ENCODE measurements around the gene TMEM131. TPM values are rescaled to one million over a fixed set of nuclear protein-coding genes. Genes with fewer than 3 reads are reported as not detected.
A peak's percentile ranks its signal among the peaks of the same experiment; 100 is the strongest.
"Not testable (repeated sequence)": the region's sequence is repeated elsewhere in the genome, so short reads cannot be mapped to it uniquely, and the experiment has no call there.

TMEM131 gene
- total RNA-seq, 1 donor from 2014 or later: 32.9 TPM

- Histone ChIP-seq H3K27me3 (ENCODE audit: control insufficient read depth in 3 of 3, insufficient read depth in 3 of 3, low read length in 3 of 3) (no peaks in the 10 kb centered on the region), H3K36me3 (ENCODE audit: control insufficient read depth in 3 of 3, insufficient read depth in 3 of 3, low read length in 3 of 3) (peaks cover 0 to 8% (median 0%) of the 10 kb centered on the region in 3 donors), H3K4me1 (ENCODE audit: control insufficient read depth in 3 of 3, insufficient read depth in 3 of 3, low read length in 3 of 3) (peaks cover 0 to 15% (median 3%) of the 10 kb centered on the region in 3 donors), H3K27ac (ENCODE audit: low read depth, low read length) (peak overlapping the region; percentile 18), H3K9me3 (ENCODE audit: control insufficient read depth in 3 of 3, low read length in 3 of 3) (no peaks in the 10 kb centered on the region), H3K9ac (ENCODE audit: low read depth in 1 of 3, low read length in 3 of 3) (no peak overlapping the region), H3K4me3 (ENCODE audit: low read length in 3 of 3) (no peak overlapping the region)
Measured at GRCh38 chr2:97906307-97906706, 89.4 kb downstream of the TMEM131 start.

- no peak overlapping the region for H3K4me3 ChIP-seq (ENCODE audit: low read length in 3 of 3)
- peaks cover 0 to 15% (median 3%) of the 10 kb centered on the region in 3 donors for H3K4me1 ChIP-seq (ENCODE audit: control insufficient read depth in 3 of 3, insufficient read depth in 3 of 3, low read length in 3 of 3)
- H3K36me3 ChIP-seq (ENCODE audit: control insufficient read depth in 3 of 3, insufficient read depth in 3 of 3, low read length in 3 of 3): peaks cover 0 to 8% (median 0%) of the 10 kb centered on the region in 3 donors
- no peak overlapping the region for H3K27ac ChIP-seq (ENCODE audit: low read depth, low read length)
- H3K9me3 ChIP-seq (ENCODE audit: control insufficient read depth in 3 of 3, low read length in 3 of 3): no peaks in the 10 kb centered on the region
- H3K27me3 ChIP-seq (ENCODE audit: control insufficient read depth in 3 of 3, insufficient read depth in 3 of 3, low read length in 3 of 3): no peaks in the 10 kb centered on the region
- no peak overlapping the region for H3K9ac ChIP-seq (ENCODE audit: low read depth in 1 of 3, low read length in 3 of 3)
Measured at GRCh38 chr2:97905294-97905693, 90.5 kb downstream of the TMEM131 start.

DNA sequence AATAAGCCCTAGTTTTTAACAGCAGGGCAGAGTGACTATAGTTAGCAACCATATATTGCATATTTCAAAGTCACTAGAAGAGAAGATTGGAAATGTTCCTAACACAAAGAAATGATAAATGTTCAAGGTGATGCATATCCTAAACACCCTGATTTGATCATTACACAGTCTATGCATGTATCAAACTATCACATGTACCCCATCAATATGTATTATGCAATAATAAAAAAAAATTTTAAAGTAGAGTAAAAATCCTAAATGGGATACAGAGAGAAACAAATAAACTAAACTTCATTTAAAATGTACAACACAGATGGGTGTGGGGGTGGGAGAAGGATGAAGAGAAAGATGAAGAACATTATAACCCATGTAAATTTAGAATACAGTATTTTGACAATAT lies 93.9 kb downstream of the TMEM131 start:
- H3K27ac ChIP-seq (ENCODE audit: low read depth, low read length): no peak overlapping the region

DNA sequence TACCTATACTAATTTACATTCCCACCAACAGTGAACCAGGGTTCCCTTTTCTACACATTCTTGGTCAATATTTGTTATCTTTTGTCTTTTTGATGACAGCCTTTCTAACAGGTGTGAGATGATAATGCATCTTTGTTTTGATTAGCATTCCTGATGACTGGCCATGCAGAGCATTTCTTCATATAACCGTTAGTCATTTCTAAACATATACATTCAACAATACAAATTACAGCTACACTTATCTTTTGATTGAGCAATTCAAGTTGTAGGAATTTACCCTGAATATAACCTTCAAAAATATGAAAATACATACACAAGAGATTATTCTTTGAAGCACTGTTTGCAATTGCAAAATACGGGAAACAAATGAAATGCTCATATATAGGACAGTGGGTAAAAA lies 94.9 kb downstream of the TMEM131 start:
- no peak overlapping the region for H3K9ac ChIP-seq (ENCODE audit: low read depth in 1 of 3, low read length in 3 of 3)
- no peaks in the 10 kb centered on the region for H3K27me3 ChIP-seq (ENCODE audit: control insufficient read depth in 3 of 3, insufficient read depth in 3 of 3, low read length in 3 of 3)
- H3K9me3 ChIP-seq (ENCODE audit: control insufficient read depth in 3 of 3, low read length in 3 of 3): no peaks in the 10 kb centered on the region
- no peak overlapping the region for H3K27ac ChIP-seq (ENCODE audit: low read depth, low read length)
- no peak overlapping the region for H3K4me3 ChIP-seq (ENCODE audit: low read length in 3 of 3)
- no peaks in the 10 kb centered on the region for H3K36me3 ChIP-seq (ENCODE audit: control insufficient read depth in 3 of 3, insufficient read depth in 3 of 3, low read length in 3 of 3)
- peaks cover 0 to 1% (median 0%) of the 10 kb centered on the region in 3 donors for H3K4me1 ChIP-seq (ENCODE audit: control insufficient read depth in 3 of 3, insufficient read depth in 3 of 3, low read length in 3 of 3)

More for the DNA sequence above, 93.9 kb downstream of the TMEM131 start:
- H3K4me1 ChIP-seq (ENCODE audit: control insufficient read depth in 3 of 3, insufficient read depth in 3 of 3, low read length in 3 of 3): peaks cover 0 to 11% (median 3%) of the 10 kb centered on the region in 3 donors
- H3K9ac ChIP-seq (ENCODE audit: low read depth in 1 of 3, low read length in 3 of 3): no peak overlapping the region
- no peaks in the 10 kb centered on the region for H3K9me3 ChIP-seq (ENCODE audit: control insufficient read depth in 3 of 3, low read length in 3 of 3)
- H3K36me3 ChIP-seq (ENCODE audit: control insufficient read depth in 3 of 3, insufficient read depth in 3 of 3, low read length in 3 of 3): no peaks in the 10 kb centered on the region
- H3K27me3 ChIP-seq (ENCODE audit: control insufficient read depth in 3 of 3, insufficient read depth in 3 of 3, low read length in 3 of 3): no peaks in the 10 kb centered on the region
- H3K4me3 ChIP-seq (ENCODE audit: low read length in 3 of 3): no peak overlapping the region

- not testable (repeated sequence) for H3K36me3 ChIP-seq (ENCODE audit: control insufficient read depth in 3 of 3, insufficient read depth in 3 of 3, low read length in 3 of 3); H3K4me3 ChIP-seq (ENCODE audit: low read length in 3 of 3); H3K9ac ChIP-seq (ENCODE audit: low read depth in 1 of 3, low read length in 3 of 3); H3K27ac ChIP-seq (ENCODE audit: low read depth, low read length); H3K4me1 ChIP-seq (ENCODE audit: control insufficient read depth in 3 of 3, insufficient read depth in 3 of 3, low read length in 3 of 3); H3K27me3 ChIP-seq (ENCODE audit: control insufficient read depth in 3 of 3, insufficient read depth in 3 of 3, low read length in 3 of 3); H3K9me3 ChIP-seq (ENCODE audit: control insufficient read depth in 3 of 3, low read length in 3 of 3)
Measured at GRCh38 chr2:97893042-97893441, 102.7 kb downstream of the TMEM131 start.

DNA sequence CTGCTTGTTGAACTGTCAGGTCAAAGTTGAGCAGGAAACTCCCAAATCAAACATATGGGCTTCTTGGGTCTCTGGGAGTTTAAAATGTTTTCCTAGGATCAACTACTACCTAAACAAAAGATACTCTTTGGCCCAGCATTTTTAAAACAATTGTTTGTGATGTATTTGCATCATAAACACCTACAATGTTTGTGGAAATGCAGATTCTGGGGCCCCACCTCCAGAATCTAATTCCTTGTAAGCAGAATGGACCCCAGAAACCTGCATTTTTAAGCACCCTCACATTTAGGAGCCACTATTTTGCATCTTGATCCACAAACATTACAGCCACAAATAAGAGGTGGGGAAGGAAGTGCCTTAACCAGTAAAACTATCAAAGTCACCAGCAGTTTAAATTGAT lies 104.1 kb downstream of the TMEM131 start:
- Histone ChIP-seq H3K4me3 (ENCODE audit: low read length in 3 of 3) (no peak overlapping the region), H3K36me3 (ENCODE audit: control insufficient read depth in 3 of 3, insufficient read depth in 3 of 3, low read length in 3 of 3) (peaks cover 7 to 17% (median 11%) of the 10 kb centered on the region in 3 donors), H3K9ac (ENCODE audit: low read depth in 1 of 3, low read length in 3 of 3) (no peak overlapping the region), H3K4me1 (ENCODE audit: control insufficient read depth in 3 of 3, insufficient read depth in 3 of 3, low read length in 3 of 3) (no peaks in the 10 kb centered on the region), H3K9me3 (ENCODE audit: control insufficient read depth in 3 of 3, low read length in 3 of 3) (peaks cover 0 to under 1% (median 0%) of the 10 kb centered on the region in 3 donors), H3K27ac (ENCODE audit: low read depth, low read length) (no peak overlapping the region), H3K27me3 (ENCODE audit: control insufficient read depth in 3 of 3, insufficient read depth in 3 of 3, low read length in 3 of 3) (no peaks in the 10 kb centered on the region)

GRCh38 chr2:97889156-97889555 lies 106.6 kb downstream of the TMEM131 start:
- H3K36me3 ChIP-seq (ENCODE audit: control insufficient read depth in 3 of 3, insufficient read depth in 3 of 3, low read length in 3 of 3): peaks cover 14 to 29% (median 28%) of the 10 kb centered on the region in 3 donors
- no peak overlapping the region for H3K9ac ChIP-seq (ENCODE audit: low read depth in 1 of 3, low read length in 3 of 3)
- no peaks in the 10 kb centered on the region for H3K4me1 ChIP-seq (ENCODE audit: control insufficient read depth in 3 of 3, insufficient read depth in 3 of 3, low read length in 3 of 3)
- no peak overlapping the region for H3K4me3 ChIP-seq (ENCODE audit: low read length in 3 of 3)
- no peaks in the 10 kb centered on the region for H3K27me3 ChIP-seq (ENCODE audit: control insufficient read depth in 3 of 3, insufficient read depth in 3 of 3, low read length in 3 of 3)
- H3K9me3 ChIP-seq (ENCODE audit: control insufficient read depth in 3 of 3, low read length in 3 of 3): peaks cover 0 to 4% (median 4%) of the 10 kb centered on the region in 3 donors
- H3K27ac ChIP-seq (ENCODE audit: low read depth, low read length): no peak overlapping the region

GRCh38 chr2:97885841-97886240 lies 109.9 kb downstream of the TMEM131 start:
- H3K4me1 ChIP-seq (ENCODE audit: control insufficient read depth in 3 of 3, insufficient read depth in 3 of 3, low read length in 3 of 3): no peaks in the 10 kb centered on the region

DNA sequence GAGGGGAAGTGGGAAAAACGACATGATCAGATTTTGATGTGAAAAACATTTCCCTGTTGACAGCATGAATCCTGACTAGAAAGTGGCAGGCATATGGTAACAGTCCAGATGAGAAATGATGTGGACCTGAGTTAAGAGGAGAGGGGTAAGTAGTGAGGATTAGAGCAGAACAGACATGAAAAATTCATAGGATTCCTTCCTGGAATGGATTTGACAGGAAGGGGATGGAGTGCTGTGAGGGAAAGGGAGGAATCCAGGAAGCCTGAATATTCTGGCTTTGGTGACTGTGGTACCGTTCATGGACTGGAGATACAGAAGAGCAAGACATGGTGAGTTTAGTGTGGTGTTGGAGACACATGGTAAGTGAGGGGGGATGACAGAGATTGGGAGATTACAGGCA lies 115.4 kb downstream of the TMEM131 start:
- Histone ChIP-seq H3K9me3 (ENCODE audit: control insufficient read depth in 3 of 3, low read length in 3 of 3) (no peaks in the 10 kb centered on the region), H3K27me3 (ENCODE audit: control insufficient read depth in 3 of 3, insufficient read depth in 3 of 3, low read length in 3 of 3) (no peaks in the 10 kb centered on the region), H3K27ac (ENCODE audit: low read depth, low read length) (no peak overlapping the region), H3K9ac (ENCODE audit: low read depth in 1 of 3, low read length in 3 of 3) (no peak overlapping the region), H3K4me3 (ENCODE audit: low read length in 3 of 3) (no peak overlapping the region), H3K4me1 (ENCODE audit: control insufficient read depth in 3 of 3, insufficient read depth in 3 of 3, low read length in 3 of 3) (no peaks in the 10 kb centered on the region), H3K36me3 (ENCODE audit: control insufficient read depth in 3 of 3, insufficient read depth in 3 of 3, low read length in 3 of 3) (peaks cover 0 to 5% (median 3%) of the 10 kb centered on the region in 3 donors)

More at GRCh38 chr2:97885841-97886240, 109.9 kb downstream of the TMEM131 start:
- peaks cover 14 to 29% (median 28%) of the 10 kb centered on the region in 3 donors for H3K36me3 ChIP-seq (ENCODE audit: control insufficient read depth in 3 of 3, insufficient read depth in 3 of 3, low read length in 3 of 3)
- H3K27ac ChIP-seq (ENCODE audit: low read depth, low read length): no peak overlapping the region
- no peak overlapping the region for H3K4me3 ChIP-seq (ENCODE audit: low read length in 3 of 3)
- peaks cover 0 to 4% (median 4%) of the 10 kb centered on the region in 3 donors for H3K9me3 ChIP-seq (ENCODE audit: control insufficient read depth in 3 of 3, low read length in 3 of 3)
- H3K9ac ChIP-seq (ENCODE audit: low read depth in 1 of 3, low read length in 3 of 3): no peak overlapping the region
- no peaks in the 10 kb centered on the region for H3K27me3 ChIP-seq (ENCODE audit: control insufficient read depth in 3 of 3, insufficient read depth in 3 of 3, low read length in 3 of 3)

DNA sequence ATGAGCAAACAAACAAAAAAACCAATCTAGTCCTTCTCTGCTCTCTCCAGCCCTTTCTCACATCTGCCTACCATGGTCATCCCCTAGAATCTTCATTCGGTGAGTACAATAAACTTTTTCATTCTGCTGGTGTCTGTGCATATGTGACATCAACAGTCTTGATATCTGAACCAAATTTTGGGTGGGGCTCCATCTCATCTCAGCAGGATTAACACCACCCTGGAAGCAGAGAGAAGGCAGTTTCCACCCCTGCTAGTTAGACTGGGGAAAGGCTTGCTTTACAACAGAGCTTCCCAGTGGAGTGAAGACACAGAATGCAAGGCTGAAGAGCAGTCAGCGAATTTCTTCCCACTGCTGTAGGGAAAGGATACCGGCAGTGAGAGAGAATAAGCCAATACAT lies 116.9 kb downstream of the TMEM131 start:
- Histone ChIP-seq H3K9me3 (ENCODE audit: control insufficient read depth in 3 of 3, low read length in 3 of 3) (no peaks in the 10 kb centered on the region), H3K36me3 (ENCODE audit: control insufficient read depth in 3 of 3, insufficient read depth in 3 of 3, low read length in 3 of 3) (peaks cover 0 to 3% (median 0%) of the 10 kb centered on the region in 3 donors), H3K4me3 (ENCODE audit: low read length in 3 of 3) (no peak overlapping the region), H3K27me3 (ENCODE audit: control insufficient read depth in 3 of 3, insufficient read depth in 3 of 3, low read length in 3 of 3) (no peaks in the 10 kb centered on the region), H3K27ac (ENCODE audit: low read depth, low read length) (no peak overlapping the region), H3K4me1 (ENCODE audit: control insufficient read depth in 3 of 3, insufficient read depth in 3 of 3, low read length in 3 of 3) (peaks cover 0 to 1% (median 0%) of the 10 kb centered on the region in 3 donors), H3K9ac (ENCODE audit: low read depth in 1 of 3, low read length in 3 of 3) (no peak overlapping the region)
